Measurements from ENCODE around the gene ARHGEF3.

Gene ARHGEF3, protein sequence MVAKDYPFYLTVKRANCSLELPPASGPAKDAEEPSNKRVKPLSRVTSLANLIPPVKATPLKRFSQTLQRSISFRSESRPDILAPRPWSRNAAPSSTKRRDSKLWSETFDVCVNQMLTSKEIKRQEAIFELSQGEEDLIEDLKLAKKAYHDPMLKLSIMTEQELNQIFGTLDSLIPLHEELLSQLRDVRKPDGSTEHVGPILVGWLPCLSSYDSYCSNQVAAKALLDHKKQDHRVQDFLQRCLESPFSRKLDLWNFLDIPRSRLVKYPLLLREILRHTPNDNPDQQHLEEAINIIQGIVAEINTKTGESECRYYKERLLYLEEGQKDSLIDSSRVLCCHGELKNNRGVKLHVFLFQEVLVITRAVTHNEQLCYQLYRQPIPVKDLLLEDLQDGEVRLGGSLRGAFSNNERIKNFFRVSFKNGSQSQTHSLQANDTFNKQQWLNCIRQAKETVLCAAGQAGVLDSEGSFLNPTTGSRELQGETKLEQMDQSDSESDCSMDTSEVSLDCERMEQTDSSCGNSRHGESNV

DNA sequence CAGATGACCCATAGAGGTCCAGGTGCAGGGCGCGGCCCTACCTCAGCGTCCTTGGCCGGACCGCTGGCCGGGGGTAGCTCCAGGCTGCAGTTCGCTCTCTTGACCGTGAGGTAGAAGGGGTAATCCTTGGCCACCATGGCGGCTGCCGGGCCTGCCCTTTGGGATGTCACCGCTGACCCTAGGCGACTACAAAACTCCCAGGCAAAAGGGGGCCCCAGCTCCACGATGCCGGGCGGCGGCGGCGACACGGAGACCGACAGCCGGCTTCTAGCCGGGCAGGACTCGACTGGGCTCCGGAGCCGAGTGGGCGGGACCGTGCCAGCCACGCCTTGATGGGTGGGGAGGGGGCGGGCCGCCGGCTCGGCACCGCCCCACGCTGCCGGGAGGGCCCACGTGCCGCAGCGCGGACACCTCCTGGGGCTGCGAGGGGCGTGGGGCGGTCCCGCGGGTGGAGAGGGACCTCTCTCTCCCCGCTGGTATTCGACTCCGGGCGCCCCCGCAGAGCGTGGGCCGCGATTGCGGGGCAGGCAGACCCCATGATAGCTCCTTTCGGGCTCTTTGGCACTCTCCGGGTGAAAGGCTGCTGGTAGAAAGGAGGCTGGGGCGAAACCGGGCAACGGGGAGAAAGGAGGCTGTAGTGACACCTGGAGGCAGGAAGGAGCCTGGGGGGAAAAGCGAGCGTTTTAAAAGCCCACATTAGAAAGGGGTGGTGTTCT, at the start of gene ARHGEF3:
Gene ARHGEF3 (minus strand): TSS at position 288 of the 716 bp plus-strand sequence. CDS start 151 bp downstream, at position 137.
- peak; percentile 55 for DNase-seq (ENCODE audit: low read depth)

DNA sequence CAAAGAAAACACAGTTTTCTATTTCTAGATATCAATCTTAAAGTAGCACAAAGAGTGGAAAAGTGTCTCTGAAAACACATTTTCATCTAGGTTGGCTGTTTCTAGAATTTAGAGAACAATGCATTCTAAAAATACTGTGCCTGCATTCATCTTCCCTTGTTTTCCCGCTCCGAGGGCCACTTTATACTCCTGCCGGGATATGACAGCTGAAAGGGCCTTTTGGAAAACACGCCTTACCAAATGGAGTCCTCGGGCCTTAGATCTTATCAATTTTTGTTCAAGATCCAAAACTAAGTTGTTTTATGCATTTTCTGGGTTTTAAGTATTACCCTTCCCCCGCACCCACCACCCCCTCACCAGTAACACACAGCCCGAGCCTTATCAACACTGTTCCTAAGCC, 47.9 kb upstream of the ARHGEF3 start:
- no peak for DNase-seq (ENCODE audit: low read depth)

DNA sequence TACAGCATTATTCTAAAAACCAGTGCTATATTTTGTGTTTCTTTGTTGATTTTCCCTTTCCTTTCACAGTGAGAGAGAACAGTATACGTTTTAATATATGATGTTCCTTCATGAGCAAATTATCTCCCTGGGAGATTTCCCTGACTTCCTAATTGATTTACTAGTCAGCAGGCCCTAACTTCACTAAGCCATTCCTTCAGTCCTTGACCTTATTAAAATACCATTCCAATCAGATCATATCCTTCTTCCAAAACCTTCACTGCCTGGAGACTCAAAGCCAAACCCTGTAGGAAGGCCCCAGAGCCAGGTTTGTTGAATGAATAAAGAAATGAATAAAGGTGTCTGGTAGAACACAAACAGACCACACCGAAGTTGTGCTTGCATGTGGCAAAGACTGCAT, 43.8 kb upstream of the ARHGEF3 start:
- DNase-seq (ENCODE audit: low read depth) = no peak

DNA sequence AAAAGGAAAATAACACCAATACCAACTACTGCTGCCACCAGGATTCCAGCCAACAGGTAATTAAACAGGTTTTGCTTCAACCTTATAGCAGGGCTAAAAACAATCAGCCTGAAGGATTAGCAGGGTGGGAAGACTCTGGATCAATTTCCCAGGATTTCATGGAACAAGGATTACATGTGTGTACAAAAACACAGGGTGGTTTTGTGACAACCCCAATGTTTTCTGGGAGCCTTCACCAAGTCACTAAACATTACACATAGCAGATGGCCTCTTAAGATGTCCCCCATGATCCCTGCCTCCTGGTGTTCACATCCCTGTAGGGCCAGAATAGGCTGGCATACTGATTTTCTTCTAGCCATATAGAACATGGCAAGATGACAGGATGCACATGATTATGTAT, 42.8 kb upstream of the ARHGEF3 start:
- DNase-seq (ENCODE audit: low read depth) = no peak

DNA sequence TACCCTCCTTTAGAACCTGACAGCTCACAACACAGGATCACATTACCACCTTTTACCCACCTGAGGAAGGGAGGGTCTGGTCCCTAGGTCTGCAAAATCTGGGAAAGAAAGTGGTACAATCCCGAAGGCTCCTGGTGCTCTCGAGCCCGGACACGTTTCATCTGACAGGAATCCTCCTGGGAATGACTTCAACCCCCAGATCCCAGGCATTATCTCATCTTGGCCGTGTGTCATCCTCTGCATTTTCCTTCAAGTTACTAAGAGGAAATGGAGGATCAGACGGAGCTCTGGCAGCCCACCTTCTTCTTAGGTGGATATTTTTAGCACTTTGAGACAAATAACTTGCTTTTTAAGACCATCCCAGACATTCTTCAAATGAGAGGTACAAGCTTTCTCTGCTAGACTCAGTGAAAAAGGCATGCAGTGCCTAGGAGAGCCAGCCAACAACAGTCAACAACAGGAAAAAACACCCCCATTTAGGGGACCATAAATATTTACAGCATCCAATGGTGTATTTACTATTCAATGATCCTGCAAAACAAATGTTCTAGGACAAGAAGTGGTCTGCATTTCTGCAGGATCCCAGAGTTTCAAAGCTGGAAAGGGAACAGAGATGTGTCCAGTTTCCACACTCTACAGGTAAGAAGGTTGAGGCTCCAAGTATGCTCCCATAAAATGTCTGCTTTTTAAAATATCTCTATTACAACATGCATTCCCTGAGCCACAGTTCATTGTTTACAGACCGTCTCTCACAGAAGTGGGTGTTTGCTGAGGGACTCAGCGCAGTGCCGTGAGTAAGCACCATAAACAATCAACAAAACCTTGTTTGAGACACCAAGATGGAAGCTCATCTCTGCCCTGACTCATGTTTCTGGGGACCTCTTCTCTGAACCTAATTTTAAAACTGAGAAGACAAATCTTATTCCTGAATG, 38.3 kb upstream of the ARHGEF3 start:
- DNase-seq (ENCODE audit: low read depth) = no peak

DNA sequence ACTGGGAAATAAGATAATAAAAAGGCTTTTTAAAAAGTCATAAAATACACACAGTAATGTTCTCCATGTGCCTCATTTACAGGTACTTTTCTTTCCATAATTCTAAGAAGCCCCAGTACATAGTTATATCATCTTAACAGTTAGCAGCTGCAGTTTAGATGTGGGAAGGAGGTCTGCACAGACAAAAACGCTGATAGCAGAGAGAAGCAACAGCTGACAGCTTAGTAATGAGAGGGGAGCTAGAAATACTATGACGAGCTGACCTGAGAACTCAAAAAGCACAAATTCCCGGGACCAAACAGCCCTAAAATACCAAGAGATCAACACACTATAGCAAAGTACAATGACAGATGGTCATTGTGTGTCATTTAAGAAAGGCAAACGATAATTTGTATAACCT, 36.7 kb upstream of the ARHGEF3 start:
- DNase-seq (ENCODE audit: low read depth) = no peak

DNA sequence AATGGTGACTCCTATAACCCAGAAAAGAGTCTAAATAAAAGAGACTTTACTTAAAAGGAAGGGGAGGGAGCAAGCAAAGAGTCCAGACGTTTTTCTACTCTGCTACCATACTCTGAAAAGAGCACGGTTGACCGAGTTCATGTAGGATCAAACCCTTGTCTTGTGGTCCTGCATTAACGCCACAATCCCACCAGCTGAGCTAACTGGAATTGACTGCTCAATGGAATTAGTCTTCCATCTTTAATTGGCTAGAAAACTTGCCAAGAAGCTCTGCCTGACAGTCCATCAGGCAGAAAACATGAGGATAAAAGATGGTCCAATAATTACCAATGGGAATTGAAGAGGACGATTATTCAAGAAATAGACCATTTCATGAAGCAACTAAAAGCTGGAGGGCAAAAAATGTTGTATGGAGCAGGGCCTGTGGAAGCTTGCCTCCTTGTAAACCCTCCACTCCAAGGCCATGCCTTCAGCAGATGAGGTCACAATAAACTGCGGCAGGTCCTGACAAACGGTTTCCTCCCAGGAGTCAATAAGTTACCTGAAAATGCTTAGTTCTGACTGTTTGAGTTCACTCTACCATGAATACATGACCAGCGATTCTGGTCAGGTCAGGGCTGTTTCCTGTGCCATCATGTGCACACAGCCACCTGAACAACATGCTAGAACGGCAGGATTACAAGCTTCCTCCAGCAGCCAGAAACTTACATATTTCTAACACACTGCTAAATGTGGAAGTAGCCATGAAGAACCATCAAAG, 35.6 kb upstream of the ARHGEF3 start:
- DNase-seq (ENCODE audit: low read depth) = no peak

DNA sequence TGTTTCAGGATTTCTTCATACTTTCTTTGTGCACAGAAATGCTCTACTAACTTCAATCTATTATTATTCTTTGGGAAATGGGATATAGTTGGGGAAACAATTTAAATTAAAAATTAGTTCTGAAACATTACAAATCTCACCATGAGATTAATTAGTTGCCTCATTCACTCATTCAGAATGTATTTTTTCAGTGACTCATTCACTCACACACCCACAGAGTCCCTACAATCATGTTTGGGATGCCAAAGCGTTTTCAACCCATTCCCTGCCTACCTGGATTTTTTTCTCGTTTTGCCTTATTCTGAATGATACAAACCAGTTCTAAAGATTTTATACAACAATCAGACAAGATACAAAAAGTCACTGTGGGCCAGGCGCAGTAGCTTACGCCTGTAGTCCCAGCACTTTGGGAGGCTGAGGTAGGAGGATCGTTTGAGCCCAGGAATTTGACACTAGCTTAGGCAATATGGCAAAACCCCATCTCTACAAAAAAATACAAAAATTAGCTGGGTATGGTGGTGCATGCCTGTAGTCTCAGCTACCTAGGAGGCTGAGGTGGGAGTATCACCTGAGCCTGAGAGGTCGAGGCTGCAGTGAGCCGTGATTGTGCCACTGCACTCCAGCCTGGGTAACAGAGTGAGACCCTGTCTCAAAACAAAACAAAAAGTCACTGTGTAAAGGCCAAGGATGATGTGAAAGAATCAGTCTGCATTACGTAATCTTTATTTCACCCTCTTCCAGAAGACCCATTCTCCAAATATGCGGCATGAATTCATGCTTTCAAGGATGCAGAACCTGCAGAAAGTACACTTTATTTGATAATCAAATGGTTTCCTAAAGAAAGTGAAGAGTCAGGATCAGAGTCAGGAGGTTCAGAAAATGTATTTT, 34.8 kb upstream of the ARHGEF3 start:
- DNase-seq (ENCODE audit: low read depth) = no peak

DNA sequence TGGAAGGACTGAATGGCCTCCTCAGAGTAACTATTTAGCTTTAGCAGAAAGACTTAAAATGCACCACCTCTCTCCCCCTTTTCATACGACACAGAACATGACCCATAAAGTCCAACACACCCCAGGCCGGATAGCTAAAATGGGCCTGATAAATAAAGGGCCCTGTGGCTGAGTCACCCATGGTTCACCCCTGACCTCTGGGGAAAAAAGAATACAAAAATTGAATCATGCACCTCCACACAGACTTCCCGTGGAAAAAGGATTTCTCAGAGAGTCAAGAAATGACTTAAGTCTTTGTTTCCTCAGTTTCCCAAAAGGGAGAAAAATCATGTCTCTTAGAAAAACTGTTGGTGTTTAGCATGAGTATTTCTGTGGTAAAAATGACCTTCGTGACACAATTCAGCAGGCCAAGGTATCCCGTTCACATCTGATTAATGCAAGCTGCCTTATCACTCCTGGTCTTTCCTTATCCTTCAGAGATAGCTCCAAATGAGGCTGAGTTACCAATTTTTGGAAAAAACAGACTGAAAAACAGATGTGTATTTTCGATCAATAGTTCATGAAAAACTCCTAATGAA, 34.0 kb upstream of the ARHGEF3 start:
- no peak for DNase-seq (ENCODE audit: low read depth)

DNA sequence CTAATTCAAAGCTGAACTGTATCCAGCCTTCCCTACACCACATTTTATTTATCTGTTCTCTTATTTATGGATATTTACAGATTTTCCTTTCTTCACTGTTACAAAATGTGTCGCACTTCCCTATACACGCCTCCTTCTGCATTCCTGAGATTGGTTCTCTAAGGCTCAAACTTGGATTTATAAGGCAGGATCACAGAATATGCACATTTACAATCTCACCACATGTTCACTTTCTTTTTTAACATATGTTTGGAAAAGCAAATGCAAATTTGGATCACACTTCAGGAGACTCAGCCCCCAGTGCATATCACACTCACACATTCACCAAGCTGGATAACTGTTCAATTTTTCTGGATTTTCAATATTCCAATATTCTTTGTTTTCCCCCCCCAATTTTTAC, 31.8 kb upstream of the ARHGEF3 start:
- DNase-seq (ENCODE audit: low read depth) = no peak

DNA sequence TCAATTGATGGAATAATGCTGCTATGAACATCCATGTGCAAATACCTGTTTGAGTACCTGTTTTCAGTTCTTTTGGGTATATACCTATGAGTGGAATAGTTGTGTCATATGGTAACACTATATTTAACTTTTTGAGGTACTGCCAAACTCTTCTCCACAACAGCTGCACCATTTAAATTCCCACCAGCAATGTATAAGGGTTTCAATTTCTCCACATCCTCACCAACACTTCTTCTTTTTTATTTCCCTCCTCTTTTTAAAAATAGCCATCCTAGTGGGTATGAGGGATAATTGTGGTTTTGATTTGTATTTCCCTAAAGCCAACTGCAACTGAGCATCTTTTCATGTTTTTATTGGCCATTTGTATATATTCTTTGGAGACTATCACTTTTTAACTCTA, 31.3 kb upstream of the ARHGEF3 start:
- DNase-seq (ENCODE audit: low read depth) = no peak

DNA sequence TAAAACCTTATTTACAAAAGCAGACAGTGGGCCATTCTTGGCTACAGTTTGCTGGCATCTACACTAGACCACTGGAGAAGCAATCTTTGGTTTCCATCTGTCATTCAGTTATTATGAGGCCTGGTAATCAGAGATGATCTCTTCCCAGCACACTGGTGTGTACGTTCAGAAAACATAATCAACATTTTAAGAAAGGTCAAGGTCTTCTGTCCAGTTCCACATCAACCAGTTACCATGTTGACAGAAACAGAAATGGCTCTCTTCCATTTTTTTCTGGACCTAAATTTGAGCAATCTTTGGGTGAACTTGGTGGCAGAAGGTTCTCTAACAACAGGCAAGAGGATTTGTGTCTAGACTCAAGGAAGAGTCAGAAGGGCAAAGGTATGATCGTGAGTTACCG, 29.8 kb upstream of the ARHGEF3 start:
- no peak for DNase-seq (ENCODE audit: low read depth)

DNA sequence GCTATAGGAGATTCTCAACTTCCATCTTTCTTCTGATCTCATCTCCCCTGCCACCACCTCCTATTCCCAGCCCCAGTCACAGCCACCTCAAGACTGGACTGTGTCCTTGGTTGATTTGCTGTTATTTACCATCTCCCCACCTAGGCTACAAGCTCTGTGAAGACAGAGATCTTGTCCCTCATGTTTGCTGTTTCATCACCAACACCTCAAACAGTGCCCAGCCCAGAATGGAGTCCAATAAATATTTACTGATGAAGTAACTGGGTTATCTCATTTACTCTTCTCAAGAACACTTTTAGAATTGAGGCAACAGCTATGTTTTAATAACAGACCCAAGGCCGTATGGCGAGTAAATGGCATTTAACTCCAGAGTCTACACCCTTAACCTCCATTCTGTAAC, 29.1 kb upstream of the ARHGEF3 start:
- DNase-seq (ENCODE audit: low read depth) = no peak

DNA sequence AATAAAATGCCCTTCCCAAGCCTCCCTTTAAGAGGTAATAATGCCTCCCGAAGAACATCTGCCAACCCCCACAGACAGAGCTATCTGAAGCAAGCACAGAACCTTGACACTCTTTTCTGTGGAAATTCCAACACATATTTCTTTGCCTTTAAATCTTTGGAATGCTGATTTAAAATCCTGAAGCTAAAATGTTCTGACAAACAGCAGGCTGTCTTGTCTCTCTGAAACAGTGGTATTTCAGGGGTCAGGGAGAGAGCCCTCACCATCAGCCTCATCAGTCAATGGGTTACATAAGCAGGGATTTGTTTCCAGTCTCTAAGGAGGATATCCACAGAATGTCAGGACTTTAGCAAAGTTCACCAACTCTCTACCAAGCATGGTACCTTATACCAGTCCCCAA, 27.8 kb upstream of the ARHGEF3 start:
- DNase-seq (ENCODE audit: low read depth) = no peak

DNA sequence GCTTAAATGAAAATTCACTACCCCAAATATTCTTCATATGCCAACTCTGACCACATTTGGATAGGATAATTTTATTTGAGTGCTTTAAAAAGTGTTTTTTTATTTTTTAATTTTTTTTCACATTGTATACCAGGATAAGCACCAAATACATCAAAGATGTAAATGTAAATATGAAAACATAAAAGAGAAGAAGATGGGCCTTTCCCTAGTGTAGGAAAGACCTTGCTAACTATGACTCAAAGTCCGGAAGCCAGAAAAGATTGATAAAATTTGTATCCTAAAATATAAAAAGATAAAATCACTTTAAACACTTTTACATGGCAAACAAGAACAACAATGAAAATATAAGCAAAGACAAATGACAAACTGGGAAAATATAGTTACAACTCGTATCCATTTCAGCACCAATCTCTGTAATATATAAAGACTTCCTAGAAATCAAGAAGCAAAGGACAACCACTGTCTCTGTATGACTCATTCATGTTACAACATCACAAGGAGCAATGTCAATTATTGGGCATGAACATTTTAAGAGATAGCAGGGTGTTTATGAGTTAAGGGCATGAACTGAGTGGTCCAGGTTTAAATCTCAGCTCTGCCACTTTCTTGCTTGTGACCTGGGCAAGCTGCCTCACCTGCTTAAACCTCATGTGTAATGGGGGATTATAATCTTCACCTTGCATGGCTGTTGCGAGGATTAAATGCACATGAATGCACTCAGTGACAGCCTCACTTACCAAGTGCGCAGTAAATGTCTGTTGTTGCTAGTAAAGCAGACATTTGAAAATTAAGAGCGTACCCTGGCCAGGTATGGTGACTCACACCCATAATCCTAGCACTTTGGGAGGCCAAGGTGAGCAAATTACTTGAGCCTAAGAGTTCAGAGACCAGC, 25.3 kb upstream of the ARHGEF3 start:
- DNase-seq (ENCODE audit: low read depth) = no peak

DNA sequence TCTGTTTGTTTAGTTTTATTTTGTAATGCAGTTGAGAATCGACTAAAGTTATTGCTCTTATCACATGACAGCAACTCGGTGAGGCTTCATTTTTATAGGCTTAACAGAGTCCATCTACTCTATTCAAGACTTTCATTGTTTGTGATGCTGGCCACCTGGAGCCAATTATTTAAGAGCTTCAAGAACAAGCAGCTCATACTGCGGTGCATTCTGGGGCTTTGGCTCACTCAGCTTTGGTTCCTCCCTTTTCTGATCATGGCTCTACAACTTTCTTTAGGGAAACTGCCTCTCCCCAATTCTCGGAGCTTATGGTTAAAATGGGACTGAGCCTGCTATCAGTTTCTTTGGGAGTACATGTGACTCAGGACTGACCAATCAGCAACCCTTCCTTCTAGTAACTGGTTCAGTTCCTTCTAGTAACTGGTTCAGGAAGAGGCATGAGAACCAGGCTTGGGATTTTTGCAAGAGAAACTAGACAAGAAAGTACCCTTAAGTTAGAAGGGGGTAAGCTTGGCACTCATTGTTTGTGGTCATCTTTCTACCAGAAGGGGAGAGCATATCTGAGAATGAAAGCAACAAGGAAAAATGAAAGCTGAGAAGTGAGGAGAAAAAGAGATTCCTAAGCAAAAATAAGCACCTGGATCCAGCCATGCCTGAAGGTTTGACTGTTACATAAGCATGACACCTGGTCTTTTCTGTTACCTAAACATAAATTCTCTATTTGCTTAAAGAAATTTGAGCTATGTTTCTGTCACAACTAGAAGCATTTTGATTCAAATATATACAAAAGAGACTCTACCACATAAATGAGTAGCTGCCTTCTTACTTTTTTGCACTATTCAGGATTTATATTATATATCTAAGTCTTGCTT, 24.1 kb upstream of the ARHGEF3 start:
- no peak for DNase-seq (ENCODE audit: low read depth)

DNA sequence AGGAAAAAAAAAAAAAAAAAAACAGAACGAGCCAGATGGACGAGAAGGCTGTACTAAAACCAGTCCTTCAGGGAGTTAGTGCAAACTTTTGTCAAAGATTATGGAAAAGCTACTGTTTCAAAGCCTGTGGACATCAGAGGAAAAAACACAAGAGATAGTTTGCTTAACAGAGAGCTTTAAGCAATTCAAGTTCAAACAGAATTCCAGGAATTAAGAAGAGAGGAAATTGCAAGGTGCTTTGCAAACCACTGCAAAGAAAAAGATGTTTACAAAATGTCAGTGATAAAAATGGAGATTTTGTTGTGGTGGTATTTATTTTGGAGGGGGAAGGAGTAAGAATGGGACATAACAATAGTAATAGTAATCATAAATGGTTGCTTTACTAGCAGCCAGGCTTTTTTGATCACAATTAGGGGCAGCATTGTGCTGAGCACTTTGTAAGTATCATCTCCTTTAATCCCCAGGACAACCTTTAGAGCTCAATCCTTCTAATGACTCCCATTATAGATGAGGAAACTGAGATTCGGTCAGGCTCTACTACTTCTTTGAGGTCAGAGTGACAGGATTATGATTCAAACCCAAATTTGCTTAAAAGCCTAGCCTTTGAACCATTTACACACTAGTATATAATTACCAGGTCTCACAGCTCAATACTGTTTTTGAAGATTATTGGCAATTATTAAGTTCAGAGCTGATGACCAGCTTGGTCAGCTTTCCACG, 22.4 kb upstream of the ARHGEF3 start:
- no peak for DNase-seq (ENCODE audit: low read depth)
